Hepatocyte (in vitro differentiated cells): ENCODE data around the gene GRK2.

Source experiments
- EZH2 ChIP-seq: fragments of 200-600 bp; sonication (generic); IDR thresholded peaks from 2 replicates; pipeline ENCODE4 v1.6.1; 2016; ENCODE audit warnings: antibody characterized with exemption, mild to moderate bottlenecking, borderline replicate concordance
- EZH2phosphoT487 ChIP-seq: fragments of 200-600 bp; sonication (generic); IDR thresholded peaks from one replicate; pipeline ENCODE4 v1.6.1; 2018; ENCODE audit warnings: antibody characterized with exemption, mild to moderate bottlenecking, low read depth, moderate library complexity; ENCODE audit not compliant: unreplicated experiment, severe bottlenecking
- TF ChIP-seq, protein P1 (sequence below): fragments of 200-600 bp; sonication (generic); IDR thresholded peaks from 2 replicates; pipeline ENCODE4 v1.5.1; 2016; ENCODE audit warnings: antibody characterized with exemption, mild to moderate bottlenecking; ENCODE audit not compliant: poor library complexity

DNA sequence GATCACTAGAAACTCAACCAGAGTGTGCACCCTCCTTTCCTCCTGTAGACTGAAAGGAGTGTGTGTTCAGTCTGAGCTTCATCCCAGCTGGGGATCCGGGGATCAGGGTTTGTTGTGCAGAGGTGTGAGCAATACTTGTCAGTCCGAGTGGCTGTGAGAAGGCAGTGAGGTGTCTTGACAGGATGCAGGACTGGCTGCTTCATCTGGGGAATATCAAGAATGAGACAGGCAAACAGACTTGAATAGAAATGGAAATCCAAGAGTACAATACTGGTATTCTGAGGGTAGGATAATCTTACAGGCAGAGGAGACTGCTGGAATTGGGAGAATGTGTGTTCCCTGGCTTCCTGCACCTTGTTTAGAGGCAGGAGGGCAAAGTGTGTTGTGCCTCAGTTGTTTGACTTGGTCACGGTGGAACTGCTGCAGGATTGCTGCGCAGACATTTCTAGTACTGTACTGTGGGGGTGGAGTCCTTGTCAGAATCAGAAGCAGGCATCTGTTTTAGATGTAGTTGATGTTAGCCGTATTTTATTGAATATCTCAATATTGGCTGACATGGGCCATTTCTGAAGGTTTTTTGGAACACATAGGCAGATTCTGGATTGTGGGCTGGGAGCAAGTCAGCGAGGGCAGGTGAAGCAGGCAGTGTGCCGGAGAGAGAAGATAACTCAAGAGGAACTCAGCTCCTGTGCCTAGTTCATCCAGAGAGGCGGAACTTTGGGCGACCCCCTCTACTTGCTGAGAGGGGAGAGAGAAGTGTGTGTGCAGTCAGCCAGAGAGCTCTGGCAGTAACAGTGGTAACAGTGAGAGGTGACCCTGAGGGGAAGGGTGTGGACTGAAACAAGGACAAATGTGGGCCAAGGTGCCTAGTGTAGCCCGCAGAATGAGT is 27.1 kb upstream of the GRK2 start:
- TF ChIP-seq, protein P1, sequence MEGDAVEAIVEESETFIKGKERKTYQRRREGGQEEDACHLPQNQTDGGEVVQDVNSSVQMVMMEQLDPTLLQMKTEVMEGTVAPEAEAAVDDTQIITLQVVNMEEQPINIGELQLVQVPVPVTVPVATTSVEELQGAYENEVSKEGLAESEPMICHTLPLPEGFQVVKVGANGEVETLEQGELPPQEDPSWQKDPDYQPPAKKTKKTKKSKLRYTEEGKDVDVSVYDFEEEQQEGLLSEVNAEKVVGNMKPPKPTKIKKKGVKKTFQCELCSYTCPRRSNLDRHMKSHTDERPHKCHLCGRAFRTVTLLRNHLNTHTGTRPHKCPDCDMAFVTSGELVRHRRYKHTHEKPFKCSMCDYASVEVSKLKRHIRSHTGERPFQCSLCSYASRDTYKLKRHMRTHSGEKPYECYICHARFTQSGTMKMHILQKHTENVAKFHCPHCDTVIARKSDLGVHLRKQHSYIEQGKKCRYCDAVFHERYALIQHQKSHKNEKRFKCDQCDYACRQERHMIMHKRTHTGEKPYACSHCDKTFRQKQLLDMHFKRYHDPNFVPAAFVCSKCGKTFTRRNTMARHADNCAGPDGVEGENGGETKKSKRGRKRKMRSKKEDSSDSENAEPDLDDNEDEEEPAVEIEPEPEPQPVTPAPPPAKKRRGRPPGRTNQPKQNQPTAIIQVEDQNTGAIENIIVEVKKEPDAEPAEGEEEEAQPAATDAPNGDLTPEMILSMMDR: no peak
- TF ChIP-seq EZH2: no peak
- no peak for TF ChIP-seq EZH2phosphoT487
